ENCODE data around the gene RAB41. TPM values are rescaled to one million over a fixed set of nuclear protein-coding genes. Genes with fewer than 3 reads are reported as not detected.

The RAB41 gene
- polyA plus RNA-seq, 1 of the 3 experiments (the other 2 are of a cell fraction) = not detected

DNA sequence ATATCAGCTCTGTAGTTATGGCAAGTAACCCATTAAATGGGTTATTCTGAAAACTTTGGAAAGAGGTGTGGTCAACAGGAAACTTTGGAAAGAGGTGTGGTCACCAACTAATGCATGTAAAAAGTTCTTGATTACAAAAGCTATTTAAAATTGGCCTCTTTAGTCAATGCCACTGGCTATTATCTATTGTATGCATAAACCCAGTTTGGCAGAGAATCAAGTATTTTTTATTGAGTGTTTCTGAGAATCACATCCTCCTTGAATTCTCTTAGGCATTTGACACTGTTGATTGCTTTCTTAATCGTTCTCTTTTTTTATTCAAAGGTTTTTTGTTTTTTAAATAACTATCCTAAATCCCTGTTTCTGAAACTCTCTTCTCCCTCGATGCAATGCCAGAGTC lies 29.5 kb upstream of the RAB41 start:
- no peaks in the 10 kb centered on the region for H3K36me3 ChIP-seq (replicated peaks in 1 of 2; ENCODE audit: control insufficient read depth in 1 of 2, insufficient read depth in 2 of 2, low read length in 1 of 2)
- no peaks in the 10 kb centered on the region for H3K9me2 ChIP-seq
- ChIA-PET POLR2A (no interaction called here), CTCF (no interaction called here)
- H2AFZ ChIP-seq (ENCODE audit: low read depth) = no peak overlapping the region
- 2% methylated on average over 2 of the region's 2 CpGs for WGBS (ENCODE audit: low lambda C conversion rate)
- H3K4me3 ChIP-seq (ENCODE audit: low read depth in 2 of 2, low read length in 1 of 2) = no peak overlapping the region
- H4K20me1 ChIP-seq (ENCODE audit: insufficient read depth) = no peaks in the 10 kb centered on the region
- H3K9me3 ChIP-seq = no peaks in the 10 kb centered on the region
- no peaks in the 10 kb centered on the region for H3K27me3 ChIP-seq (ENCODE audit: insufficient read depth)
- H3K9ac ChIP-seq = no peak overlapping the region
- H3K27ac ChIP-seq (ENCODE audit: low read depth in 2 of 2, low read length in 1 of 2) = no peak overlapping the region
- no peaks in the 10 kb centered on the region for H3K79me2 ChIP-seq (ENCODE audit: insufficient read depth)
- TF ChIP-seq, protein P1, sequence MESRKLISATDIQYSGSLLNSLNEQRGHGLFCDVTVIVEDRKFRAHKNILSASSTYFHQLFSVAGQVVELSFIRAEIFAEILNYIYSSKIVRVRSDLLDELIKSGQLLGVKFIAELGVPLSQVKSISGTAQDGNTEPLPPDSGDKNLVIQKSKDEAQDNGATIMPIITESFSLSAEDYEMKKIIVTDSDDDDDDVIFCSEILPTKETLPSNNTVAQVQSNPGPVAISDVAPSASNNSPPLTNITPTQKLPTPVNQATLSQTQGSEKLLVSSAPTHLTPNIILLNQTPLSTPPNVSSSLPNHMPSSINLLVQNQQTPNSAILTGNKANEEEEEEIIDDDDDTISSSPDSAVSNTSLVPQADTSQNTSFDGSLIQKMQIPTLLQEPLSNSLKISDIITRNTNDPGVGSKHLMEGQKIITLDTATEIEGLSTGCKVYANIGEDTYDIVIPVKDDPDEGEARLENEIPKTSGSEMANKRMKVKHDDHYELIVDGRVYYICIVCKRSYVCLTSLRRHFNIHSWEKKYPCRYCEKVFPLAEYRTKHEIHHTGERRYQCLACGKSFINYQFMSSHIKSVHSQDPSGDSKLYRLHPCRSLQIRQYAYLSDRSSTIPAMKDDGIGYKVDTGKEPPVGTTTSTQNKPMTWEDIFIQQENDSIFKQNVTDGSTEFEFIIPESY (IDR thresholded peaks at IDR 0.05; ENCODE audit: borderline replicate concordance, low read depth) = no peak
- H3F3A ChIP-seq (replicated peaks; ENCODE audit: insufficient read depth) = no peaks in the 10 kb centered on the region
- H3K4me2 ChIP-seq = no peak overlapping the region
- no peaks in the 10 kb centered on the region for H3K4me1 ChIP-seq (ENCODE audit: control insufficient read depth in 1 of 2, insufficient read depth in 2 of 2, low read depth in 1 of 2, low read length in 1 of 2)
- no peak for DNase-seq

DNA sequence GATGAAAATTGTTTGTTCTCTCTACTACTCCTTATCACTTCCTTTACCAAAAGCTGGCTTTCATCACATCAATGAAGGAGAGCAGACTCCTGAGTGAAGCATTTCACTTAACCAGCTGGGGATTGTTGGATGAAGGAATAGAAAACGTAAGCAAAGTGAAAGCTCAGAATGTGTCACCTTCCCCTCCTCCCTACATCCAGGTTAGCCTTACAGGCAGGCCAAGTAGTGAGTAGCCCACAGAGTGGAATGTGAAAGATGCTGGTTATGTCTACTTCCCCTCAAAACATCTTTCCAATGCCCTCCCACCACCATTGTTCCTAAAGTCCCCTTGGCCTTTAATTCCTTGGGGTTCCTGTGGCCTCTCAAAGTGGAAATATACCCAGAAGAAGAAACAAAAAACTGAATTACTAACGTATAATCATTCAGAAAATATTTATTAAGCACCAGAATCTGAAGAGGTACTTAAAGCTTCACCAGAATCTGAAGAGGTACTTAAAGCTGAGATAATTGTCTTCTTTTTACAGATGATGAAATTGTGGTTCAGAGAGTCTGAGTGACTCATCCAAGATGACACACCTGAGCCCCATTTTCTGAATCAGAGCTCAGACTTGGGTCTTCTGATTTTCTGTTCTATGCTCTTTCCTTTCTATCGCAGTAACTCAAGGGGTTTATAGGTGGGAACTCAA lies 28.5 kb upstream of the RAB41 start:
- no peak overlapping the region for H3K4me3 ChIP-seq (ENCODE audit: low read depth in 2 of 2, low read length in 1 of 2)
- H2AFZ ChIP-seq (ENCODE audit: low read depth) = no peak overlapping the region
- no peak overlapping the region for H3K27ac ChIP-seq (ENCODE audit: low read depth in 2 of 2, low read length in 1 of 2)
- no peak overlapping the region for H3K4me2 ChIP-seq
- no peak for DNase-seq
- POLR2A ChIA-PET = no interaction called here
- H3K9me3 ChIP-seq = no peaks in the 10 kb centered on the region
- no peaks in the 10 kb centered on the region for H3K4me1 ChIP-seq (ENCODE audit: control insufficient read depth in 1 of 2, insufficient read depth in 2 of 2, low read depth in 1 of 2, low read length in 1 of 2)
- TF ChIP-seq, protein P2, sequence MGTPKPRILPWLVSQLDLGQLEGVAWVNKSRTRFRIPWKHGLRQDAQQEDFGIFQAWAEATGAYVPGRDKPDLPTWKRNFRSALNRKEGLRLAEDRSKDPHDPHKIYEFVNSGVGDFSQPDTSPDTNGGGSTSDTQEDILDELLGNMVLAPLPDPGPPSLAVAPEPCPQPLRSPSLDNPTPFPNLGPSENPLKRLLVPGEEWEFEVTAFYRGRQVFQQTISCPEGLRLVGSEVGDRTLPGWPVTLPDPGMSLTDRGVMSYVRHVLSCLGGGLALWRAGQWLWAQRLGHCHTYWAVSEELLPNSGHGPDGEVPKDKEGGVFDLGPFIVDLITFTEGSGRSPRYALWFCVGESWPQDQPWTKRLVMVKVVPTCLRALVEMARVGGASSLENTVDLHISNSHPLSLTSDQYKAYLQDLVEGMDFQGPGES (IDR thresholded peaks at IDR 0.05; ENCODE audit: low read depth, low read length) = no peak
- no peak for TF ChIP-seq SMC3 (IDR thresholded peaks at IDR 0.05; ENCODE audit: low read depth, low read length)
- TF ChIP-seq GATA2 (CRISPR knock-in tag; IDR thresholded peaks at IDR 0.05) = no peak
- no peak for TF ChIP-seq NFIC (IDR thresholded peaks at IDR 0.05; ENCODE audit: borderline replicate concordance)
- no peak for TF ChIP-seq TAF1 (IDR thresholded peaks at IDR 0.05; ENCODE audit: borderline replicate concordance, low read depth, low read length)
- TF ChIP-seq TCF12 (IDR thresholded peaks at IDR 0.05) = no peak
- TF ChIP-seq, protein P1 (IDR thresholded peaks at IDR 0.05; ENCODE audit: borderline replicate concordance, low read depth) = no peak
- TF ChIP-seq RFX5 (IDR thresholded peaks at IDR 0.05; ENCODE audit: low read length) = no peak
- TF ChIP-seq SIN3A (IDR thresholded peaks at IDR 0.05; ENCODE audit: borderline replicate concordance, low read depth, low read length) = no peak
- TF ChIP-seq, protein P3, sequence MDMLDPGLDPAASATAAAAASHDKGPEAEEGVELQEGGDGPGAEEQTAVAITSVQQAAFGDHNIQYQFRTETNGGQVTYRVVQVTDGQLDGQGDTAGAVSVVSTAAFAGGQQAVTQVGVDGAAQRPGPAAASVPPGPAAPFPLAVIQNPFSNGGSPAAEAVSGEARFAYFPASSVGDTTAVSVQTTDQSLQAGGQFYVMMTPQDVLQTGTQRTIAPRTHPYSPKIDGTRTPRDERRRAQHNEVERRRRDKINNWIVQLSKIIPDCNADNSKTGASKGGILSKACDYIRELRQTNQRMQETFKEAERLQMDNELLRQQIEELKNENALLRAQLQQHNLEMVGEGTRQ (IDR thresholded peaks at IDR 0.05; ENCODE audit: borderline replicate concordance, low read depth, low read length) = no peak
- TF ChIP-seq, protein P4, sequence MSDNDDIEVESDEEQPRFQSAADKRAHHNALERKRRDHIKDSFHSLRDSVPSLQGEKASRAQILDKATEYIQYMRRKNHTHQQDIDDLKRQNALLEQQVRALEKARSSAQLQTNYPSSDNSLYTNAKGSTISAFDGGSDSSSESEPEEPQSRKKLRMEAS (IDR thresholded peaks at IDR 0.05; ENCODE audit: low read depth) = no peak
- no peak for TF ChIP-seq MEF2A (IDR thresholded peaks at IDR 0.05; ENCODE audit: borderline replicate concordance, low read depth)
- TF ChIP-seq RCOR1 (IDR thresholded peaks at IDR 0.05; ENCODE audit: low read length) = no peak
- TF ChIP-seq FOXM1 (IDR thresholded peaks at IDR 0.05; ENCODE audit: low read depth) = no peak
- no peak for TF ChIP-seq CHD2 (IDR thresholded peaks at IDR 0.05; ENCODE audit: low read length, partially characterized antibody)
- H3F3A ChIP-seq (replicated peaks; ENCODE audit: insufficient read depth) = no peaks in the 10 kb centered on the region
- no peaks in the 10 kb centered on the region for H3K36me3 ChIP-seq (replicated peaks in 1 of 2; ENCODE audit: control insufficient read depth in 1 of 2, insufficient read depth in 2 of 2, low read length in 1 of 2)
- no peaks in the 10 kb centered on the region for H4K20me1 ChIP-seq (ENCODE audit: insufficient read depth)
- H3K9ac ChIP-seq = no peak overlapping the region
- CTCF ChIA-PET = no interaction called here
- 25% methylated on average over 3 of the region's 3 CpGs for WGBS (ENCODE audit: low lambda C conversion rate)
- no peaks in the 10 kb centered on the region for H3K9me2 ChIP-seq
- no peaks in the 10 kb centered on the region for H3K27me3 ChIP-seq (ENCODE audit: insufficient read depth)
- H3K79me2 ChIP-seq (ENCODE audit: insufficient read depth) = no peaks in the 10 kb centered on the region

Data from SK-N-SH (cell line).